ENCODE results near the gene DNMT3A.

DNMT3A gene

DNA sequence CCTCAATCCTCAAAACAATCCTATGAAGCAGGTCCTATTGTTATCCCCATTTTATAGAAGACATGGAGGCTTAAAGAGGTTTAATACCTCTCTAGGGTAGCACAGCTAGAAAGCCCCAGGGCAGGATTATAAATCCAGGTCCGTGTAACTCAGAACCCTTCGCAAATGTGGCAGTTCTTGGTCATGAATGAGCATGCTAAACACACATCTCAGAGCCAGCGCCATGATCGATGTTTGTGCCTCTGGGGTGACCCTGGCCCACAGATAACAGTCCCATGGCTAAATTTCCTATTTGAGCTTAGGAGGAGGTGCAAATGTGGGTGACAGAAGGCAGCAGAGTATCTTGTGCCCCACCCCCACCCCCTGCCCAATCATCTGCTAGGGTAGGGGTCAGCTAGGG, 17.5 kb downstream of the DNMT3A start:
- no peak for DNase-seq

GRCh38 chr2:25323610-25324189, 18.0 kb downstream of the DNMT3A start:
- no peak for DNase-seq

GRCh38 chr2:25323042-25323514, 18.6 kb downstream of the DNMT3A start:
- no peak for DNase-seq

GRCh38 chr2:25322312-25322711, 19.4 kb downstream of the DNMT3A start:
- no peak for DNase-seq

DNA sequence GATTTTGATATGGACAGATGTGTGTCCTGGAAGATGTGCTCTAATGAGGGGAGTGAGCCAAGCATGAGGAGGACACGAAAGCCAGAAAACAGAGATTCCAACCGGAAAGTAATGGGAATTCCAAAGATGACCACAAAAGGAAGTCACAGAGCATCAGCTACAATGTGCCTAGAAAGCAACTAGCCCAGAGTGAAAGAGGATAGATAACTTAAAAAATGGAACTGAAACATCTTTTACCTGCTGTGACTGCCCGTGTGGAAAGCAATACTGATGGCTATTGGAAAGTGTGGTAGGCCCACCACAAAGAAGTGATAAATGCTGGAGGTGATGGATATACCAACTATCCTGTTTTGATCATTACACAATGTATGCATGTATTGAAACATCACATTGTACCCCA, 21.6 kb downstream of the DNMT3A start:
- DNase-seq: no peak

DNA sequence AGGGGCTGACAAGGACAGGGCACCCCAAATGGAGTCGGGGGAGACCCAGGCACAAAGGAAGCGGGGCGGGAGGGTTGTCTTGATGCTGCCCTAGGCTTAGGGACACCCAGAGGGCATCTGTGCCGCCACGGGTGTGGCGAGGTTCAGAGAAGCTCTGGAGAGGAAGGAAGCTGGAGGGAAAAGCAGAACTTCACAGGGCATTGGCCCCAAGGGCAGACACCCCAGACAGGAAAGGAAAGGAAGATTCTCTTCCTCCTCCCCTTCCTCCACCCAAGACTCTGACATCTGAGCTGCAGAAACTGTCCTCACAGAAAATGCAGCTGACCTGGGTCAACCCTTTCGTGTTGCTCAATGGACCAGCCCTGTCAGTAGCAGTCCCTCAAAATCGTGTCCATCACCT, 25.6 kb downstream of the DNMT3A start:
- DNase-seq: no peak

DNA sequence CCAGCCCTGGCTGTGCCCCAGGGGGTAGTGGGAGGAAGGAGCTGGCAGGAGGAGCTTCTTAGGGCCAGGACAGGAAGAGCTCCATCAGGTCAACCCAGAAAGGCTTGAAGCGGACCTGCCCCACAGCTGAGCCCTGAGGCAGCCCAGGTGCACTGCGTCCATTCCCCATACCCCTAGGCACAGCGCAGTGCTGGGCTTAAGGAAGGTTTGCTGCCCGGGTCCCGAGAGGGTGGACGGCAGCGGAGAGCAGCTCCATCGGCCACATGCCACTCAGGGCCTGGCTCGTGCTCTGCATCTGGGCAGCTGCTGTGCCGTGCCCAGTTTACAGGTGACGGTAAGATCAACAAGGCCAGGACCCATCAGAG, 26.4 kb downstream of the DNMT3A start:
- DNase-seq: no peak

DNA sequence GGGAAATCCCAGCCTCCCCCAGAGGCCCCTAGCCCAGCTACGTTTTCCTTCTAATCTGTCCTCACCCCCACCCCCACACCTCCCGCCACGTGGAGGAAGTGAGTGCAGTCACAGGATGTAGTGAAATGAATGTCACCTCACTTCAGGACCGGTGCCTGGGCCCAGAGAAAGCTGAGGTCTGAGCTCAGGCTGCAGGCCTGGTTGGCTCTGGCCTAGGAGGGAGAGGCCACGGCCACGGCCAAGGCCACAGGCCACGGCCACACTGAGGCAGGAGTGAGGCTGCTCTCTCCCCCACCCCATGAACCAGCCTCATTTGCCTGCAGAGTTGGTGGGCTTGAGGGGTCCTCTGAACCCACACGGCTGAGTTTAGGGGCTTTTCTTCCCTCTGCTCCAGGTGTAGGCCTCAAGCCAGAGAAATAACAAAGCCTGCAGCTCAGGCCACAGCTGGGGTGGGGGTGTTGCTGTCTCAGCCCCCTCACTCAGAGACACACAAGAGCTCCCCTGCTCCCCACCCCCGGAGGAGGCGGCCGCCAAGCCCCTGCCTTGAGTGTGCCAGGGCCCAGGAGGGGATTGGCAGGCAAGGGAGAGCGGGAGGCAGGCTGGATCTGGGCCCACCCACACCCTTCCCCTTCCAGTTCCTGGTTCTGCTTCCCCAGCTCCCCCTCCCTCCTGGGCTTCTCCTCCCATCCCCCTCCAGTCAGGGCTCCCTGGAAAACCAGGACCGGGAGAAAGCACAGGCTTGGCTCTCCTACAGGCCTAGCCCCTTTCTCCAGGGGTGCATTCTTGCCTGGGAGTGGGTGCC, 27.0 kb downstream of the DNMT3A start:
- DNase-seq: no peak

GRCh38 chr2:25313711-25314513, 27.8 kb downstream of the DNMT3A start:
- DNase-seq: no peak

- DNase-seq: no peak
Measured at GRCh38 chr2:25312958-25313710, 28.6 kb downstream of the DNMT3A start.

- DNase-seq: no peak
Measured at GRCh38 chr2:25311865-25312575, 29.7 kb downstream of the DNMT3A start.

GRCh38 chr2:25310965-25311864, 30.5 kb downstream of the DNMT3A start:
- peak; percentile 67 for DNase-seq

GRCh38 chr2:25310709-25310964, 31.1 kb downstream of the DNMT3A start:
- no peak for DNase-seq

- peak; percentile 72 for DNase-seq
Measured at GRCh38 chr2:25309402-25309801, 32.3 kb downstream of the DNMT3A start.

DNA sequence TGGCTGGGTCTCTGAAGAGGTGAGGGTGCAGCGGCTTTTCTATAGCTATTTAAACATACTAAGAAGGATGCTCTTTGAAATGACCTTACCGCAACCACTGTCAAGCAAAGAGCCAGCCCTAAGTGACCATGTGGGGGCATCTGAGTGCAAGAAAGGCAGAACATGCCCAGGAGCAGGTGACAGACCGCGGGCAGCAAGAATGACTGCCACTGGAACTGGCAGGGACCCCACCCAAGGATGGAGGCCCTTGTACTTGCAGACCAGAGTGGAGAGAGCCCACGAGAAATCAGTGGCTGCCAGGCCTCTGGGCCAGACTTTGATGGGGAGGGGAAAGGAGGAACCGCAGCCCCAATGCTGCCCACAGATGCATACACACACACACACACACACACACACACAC, 33.1 kb downstream of the DNMT3A start:
- DNase-seq: no peak

DNA sequence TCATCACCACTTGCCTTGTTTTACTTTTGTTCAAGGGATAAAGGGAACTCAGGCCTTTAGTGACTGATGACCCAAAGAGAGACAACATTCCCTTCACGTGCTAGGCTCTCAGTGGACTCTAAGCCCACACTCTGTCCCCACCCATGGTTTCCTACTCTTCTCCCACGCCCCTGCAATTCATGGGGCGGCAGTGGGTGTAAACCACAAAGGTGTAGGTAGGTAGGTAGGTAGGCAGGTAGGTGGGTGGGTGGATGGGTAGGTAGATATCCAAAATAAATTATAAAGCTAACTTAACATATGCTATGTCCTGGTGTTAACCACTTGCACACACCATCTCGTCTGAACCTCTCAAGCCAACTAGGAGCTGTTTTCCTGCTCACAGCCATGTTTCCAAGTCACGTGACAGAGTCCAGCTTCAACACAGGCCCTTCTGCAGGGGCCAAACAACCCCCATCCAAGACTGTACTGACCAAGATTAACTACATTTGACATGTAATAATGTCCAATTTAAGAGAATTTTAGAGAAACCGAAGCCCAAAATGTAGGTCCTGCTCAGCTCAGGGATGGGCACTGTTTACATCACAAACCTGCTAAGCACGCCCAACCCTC, 33.7 kb downstream of the DNMT3A start:
- no peak for DNase-seq

- DNase-seq: peak; percentile 27
Measured at GRCh38 chr2:25306777-25307368, 34.9 kb downstream of the DNMT3A start.

DNA sequence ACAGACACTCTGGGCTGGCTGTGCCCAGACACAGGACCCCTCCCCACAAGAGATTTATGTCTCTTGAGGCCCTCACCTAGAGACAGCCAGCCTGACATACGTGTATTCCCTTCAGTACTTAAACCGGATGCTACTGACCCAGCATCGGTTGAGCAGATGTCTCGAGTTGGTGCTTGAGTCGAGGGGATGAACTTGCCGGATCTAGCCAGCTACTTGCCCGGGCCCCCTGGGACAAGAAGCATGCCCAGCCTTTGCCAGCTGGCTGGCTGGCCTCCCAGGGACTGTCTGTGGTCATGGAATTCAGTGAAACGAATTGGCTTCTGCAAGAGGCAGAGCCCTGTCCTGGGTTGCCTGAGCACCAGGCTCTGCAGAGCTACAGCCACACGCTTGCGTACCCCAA, 36.0 kb downstream of the DNMT3A start:
- DNase-seq: no peak

- no peak for DNase-seq
Measured at GRCh38 chr2:25304826-25305596, 36.7 kb downstream of the DNMT3A start.

- no peak for DNase-seq
Measured at GRCh38 chr2:25304321-25304720, 37.4 kb downstream of the DNMT3A start.

Measured in hematopoietic multipotent progenitor cell treated with erythropoietin and hydrocortisone succinate and interleukin-3 and kit ligand, for 8 days (in vitro differentiated cells).